GM15510 (cell line): ENCODE measurements around the gene PLCD3.

Experiments
- POLR2A ChIP-seq: IDR thresholded peaks from 3 replicates; pipeline ENCODE4 v1.6.1; 2011; ENCODE audit warnings: borderline replicate concordance; ENCODE audit not compliant: insufficient read length; ENCODE audit errors: extremely low read depth

PLCD3 gene

DNA sequence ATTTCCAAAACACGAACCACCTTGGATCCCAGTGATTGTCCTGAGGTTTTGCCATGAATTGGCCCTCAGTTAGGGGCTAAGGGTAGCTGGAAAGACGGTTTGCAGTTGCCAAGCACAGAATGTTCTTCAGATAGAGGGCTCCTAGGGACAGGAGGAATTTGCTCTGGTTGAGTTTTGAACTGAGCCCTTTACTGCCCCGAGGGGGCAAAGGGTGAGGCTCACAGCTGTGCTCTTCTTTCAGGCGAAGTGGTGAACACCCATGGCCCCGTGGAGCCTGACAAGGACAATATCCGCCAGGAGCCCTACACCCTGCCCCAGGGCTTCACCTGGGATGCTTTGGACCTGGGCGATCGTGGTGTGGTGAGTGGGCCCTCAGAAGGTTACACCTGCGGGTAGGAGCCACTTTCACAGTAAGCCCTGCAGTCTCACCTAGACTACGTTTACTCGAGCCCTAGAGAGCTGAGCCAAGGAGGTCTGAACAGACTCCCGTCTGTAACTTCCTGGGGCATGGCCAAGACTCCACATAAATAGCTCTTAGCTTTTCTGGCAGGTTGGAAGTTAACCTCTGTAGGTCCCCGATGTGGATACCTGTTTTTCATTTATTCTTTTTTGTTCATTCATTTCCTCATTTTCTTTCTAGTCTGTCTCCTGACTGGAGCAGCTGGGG lies 38.7 kb downstream of the PLCD3 start:
- TF ChIP-seq POLR2A = no peak

DNA sequence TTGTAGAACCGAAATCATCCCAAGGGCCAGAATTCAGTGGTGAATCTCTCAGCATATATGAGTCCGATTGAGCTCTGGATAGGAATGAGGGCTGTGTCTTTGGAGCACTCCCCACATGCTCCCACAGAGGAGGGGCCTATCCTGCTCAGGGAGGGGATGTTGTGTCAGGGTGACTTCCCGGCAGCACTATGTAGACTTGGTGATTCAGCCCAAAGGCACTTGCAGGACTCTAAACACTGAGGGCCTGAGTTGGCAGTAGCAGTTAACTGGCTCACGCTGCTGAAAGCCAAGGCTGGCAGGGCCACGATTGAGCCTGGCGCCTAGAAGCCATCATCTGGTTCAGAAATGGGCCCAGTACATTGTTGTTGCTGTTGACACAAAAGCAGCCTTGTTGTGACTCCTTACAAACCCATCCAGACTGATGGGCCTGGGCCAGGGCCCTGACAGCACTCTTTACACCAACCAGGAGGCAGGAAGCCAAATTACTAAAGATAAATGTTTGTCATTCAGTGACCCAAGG lies 39.3 kb downstream of the PLCD3 start:
- no peak for TF ChIP-seq POLR2A

DNA sequence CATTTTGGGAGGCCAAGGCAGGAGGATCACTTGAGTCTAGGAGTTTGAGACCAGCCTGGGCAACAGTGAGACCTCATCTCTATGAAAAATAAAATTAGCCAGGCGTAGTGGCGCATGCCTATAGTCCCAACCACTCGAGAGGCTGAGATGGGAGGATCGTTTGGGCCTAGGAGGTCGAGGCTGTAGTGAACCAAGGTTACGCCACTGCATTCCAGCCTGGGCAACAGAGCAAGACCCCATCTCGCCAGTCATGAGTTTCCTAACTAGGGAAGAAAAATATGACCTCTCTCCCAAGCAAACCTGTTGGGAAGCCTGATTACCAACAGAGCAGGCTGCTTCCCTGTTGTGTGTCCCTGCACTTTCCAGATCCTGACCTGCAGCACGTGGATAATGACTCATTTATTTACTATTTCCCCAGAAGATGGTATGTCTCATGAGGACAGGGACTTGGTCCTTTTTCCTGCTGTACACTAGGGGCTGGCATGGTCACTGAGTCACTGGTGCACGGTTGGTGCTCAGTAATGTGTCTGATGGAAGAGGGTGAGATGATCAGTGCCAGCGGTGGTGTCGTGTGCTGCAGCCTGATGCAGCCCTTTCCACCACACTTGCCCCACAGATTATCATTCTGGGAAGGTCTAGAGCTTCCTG lies 40.4 kb downstream of the PLCD3 start:
- no peak for TF ChIP-seq POLR2A

DNA sequence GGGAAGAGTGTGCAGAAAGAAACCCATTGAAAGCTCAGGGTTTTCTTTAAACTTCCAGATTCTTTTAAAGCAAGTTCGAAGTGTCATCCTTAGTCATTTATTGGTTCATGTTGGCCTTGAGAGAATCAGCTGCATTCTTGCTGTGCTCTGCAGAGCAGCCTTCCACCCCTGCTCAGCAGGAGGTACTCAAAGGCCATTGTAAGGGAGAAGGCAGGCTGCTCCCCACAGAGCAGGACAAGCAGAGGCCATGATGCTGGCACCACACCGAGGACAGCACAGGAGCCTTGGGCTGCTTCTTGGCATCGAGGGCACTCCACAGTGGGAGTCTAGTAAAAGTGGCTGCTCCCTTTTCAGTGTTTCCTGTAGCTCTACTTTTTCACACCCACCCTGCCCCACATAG lies 41.6 kb downstream of the PLCD3 start:
- TF ChIP-seq POLR2A = no peak

DNA sequence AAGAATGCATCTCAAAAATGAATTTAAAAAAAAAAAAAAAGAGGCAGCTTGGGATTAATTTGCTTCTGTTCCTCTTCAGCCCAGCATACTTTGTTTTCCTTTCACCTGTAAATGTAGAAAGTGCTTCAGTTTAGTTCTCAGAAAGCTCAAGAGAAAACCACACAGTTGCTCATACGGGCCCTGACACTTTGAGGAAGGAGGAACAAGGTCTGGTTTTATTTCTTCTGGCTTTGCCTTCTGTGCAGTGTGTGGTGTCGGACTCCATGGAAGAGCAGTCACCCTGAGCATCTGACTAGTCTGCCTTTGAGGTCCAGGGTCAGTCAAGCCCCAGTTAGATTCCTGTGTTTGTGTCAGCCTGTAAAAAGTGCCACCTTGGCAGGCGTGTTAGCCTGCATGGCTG lies 43.6 kb downstream of the PLCD3 start:
- TF ChIP-seq POLR2A = no peak

DNA sequence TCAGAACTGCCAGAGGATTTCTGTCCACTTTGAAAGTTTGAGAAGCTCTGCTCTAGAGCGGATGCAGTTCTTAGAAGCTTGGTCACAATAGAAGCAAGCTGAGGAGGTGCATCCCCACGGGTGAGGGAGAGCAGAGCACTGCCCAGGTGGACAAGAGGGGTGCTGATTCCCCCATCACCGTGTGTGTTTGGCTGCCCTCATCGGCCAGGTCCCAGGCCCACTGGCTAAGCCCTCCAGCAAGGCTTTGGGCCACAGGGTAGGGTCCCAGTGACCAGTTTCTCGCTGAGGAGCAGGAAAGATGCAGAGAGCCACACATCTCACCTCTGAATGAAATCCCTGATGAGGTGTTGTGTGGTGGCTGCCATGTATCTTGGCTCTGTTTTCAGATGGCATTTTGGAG lies 44.3 kb downstream of the PLCD3 start:
- TF ChIP-seq POLR2A = no peak

DNA sequence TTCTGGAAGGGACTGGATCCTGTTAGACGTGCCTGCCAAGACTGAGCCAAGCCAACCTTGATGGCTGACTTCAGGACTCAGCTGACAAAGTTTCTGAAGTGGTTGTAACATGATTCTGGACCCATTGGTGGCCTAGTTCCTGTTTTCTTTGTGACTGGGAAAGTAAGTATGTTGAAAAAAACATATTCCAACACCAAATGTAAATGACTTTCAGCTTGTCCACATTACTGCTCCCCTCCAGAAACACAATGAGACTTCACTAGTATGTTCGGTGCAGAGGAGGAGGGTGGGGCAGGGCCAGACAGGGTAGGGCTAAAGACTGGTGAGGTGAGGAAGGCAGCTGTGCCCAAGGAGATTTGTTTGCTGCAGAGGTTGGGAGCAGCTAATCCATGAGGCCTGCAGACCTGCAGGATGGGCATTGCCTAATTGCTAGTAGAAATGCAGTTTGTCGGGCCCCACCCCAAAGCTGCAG lies 44.8 kb downstream of the PLCD3 start:
- TF ChIP-seq POLR2A = no peak

DNA sequence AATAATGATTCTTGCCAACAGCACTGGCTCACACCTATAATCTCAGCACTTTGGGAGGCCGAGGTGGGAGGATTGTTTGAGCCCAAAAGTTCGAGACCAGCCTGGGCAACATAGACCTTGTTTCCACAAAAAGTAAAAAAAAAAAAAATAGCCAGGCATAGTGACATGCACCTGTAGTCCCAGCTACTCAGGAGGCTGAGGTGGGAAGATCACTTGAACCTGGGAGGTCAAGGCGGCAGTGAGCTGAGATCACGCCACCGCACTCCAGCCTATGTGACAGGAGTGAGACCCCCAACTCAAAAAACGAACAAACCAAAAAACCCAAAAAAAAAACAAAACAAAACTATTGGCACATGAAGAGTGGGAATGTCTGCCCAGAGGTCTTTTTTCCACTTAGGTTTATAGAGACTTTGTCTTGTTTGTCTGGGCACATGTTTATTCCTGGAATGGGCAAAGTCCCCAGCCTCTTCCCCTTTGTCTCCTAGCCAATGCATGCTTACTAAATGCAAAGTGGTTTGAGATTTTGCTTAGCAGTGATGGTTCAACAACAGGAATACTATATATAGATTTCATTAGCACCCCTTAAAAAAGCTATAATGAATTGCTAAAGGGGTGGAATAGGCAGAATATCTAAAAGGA lies 45.3 kb downstream of the PLCD3 start:
- no peak for TF ChIP-seq POLR2A

DNA sequence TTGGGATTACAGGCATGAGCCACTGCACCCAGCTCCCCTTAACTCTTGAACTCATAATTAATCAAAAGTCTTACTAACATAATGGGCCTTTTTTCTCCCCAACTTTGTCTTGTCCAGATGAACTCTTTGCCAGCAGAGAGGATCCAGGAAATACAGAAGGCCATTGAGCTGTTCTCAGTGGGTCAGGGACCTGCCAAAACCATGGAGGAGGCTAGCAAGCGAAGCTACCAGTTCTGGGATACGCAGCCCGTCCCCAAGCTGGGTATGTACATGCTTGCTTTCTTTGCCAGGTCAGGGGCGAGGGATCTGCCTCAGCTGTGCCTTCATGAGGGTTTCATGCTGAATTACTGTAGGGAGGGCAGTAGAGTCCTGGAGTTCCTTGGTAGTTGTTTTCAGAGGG lies 45.9 kb downstream of the PLCD3 start:
- TF ChIP-seq POLR2A = no peak

DNA sequence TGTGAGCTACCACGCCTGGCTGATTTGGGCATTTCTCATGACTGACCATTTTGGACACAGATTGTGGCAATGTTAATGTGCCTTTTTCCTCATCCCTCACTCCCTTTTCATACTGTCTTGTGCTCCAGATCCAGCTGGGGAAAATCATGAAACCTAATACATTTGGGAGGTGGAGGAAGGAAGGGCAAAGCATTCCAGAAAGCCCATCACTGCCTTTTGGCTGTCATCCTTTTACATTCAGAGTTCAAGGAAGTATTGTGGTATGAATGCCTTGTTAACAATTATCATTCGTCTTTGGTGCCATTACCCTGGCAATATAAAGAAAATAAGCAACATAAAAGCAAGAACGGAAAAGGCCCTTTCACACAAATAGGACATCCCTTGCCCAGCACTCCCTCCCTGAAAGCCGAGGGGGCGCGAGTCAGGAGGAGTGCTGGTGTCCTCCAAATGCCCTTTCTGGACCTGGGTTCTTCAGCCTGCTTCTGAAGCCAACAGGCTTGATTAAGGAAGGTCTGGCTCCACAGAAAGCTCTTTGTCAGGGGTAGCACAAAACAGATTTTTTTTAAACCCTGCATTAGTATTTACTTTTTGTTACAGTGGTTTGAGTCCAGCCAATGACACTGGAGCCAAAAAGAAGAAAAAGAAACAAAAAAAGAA lies 51.1 kb downstream of the PLCD3 start:
- TF ChIP-seq POLR2A = no peak

DNA sequence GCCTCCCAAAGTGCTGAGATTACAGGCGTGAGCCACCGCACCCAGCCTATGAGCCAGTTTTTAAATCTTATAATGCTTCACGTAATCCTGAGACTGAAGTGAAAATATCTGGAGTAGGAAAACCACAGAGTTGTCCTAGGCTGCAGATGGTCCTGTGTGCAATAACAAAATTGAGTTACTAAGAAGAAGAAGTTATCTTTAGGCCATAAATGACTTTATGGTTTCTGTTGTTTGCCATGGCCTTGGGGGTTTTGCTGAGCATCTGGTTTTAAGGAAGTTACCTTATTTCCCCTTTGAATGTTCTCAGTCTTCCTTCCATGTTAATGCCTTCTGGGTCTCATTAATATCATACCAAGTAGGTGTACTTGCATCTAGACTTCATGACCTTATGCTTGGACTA lies 54.7 kb downstream of the PLCD3 start:
- no peak for TF ChIP-seq POLR2A

DNA sequence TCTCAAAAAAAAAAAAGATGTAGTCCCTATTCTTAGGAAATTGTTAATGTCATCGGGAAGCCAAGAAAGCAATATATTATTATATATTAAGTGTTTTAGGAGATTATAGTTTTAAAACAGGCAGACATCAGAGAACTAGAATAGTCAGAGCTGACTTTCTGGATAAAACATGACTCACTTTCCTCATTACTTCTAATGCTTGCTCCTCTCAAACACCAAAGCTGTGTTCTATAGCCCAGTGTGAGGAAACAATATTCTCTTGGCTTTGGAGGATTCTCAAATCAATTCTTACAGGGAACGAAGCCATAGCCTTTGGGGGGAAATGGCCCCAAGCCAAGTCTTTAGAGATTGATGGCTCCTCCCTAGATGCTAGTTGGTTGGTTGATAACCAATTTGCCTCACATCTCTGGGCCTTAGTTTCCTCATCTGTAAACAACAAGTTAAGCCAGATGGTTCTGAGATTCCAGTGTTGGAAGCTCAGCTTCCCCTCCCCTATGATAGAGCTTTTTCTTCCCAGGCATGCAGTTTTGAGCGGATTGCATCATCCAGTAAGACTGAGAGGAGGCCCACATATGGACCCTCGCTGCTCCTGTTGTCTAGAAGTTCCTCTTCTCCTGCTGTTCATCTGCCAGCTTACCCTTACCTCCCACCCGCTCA lies 58.8 kb downstream of the PLCD3 start:
- no peak for TF ChIP-seq POLR2A

DNA sequence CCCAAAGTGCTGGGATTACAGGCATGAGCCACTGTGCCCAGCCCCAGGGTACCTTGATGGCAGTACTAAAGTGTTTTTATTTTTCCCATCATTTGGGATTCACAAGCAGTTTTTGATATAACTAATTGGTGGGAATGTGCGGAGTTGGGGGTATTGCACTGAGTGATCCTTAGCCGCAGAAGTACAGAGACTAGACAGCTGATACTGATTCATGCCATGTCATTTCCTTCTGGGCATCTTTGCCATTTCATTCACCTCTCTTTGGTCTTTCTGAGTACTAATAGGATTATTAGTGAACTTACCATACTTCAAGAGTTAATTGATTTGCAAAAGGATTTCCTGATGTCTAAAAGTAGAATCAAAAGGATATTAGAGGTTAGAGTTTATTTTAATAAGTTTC lies 61.5 kb downstream of the PLCD3 start:
- no peak for TF ChIP-seq POLR2A

DNA sequence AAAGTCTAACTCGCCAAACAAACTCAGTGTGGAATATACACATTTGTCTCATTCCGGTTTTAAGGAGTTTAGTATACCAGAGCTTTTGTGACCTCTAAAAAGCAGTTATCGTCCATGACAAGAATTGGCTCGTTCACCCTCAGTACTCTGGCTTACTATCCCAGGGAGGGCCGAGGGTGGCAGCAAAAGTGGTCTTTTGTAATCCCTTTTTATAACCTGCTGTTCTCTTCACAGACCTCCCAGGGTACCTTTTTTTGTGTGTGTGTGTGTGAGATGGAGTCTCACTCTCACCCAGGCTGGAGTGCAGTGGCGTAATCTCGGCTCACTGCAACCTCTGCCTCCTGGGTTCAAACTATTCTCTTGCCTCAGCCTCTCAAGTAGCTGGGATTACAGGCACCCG lies 62.3 kb downstream of the PLCD3 start:
- TF ChIP-seq POLR2A = no peak

DNA sequence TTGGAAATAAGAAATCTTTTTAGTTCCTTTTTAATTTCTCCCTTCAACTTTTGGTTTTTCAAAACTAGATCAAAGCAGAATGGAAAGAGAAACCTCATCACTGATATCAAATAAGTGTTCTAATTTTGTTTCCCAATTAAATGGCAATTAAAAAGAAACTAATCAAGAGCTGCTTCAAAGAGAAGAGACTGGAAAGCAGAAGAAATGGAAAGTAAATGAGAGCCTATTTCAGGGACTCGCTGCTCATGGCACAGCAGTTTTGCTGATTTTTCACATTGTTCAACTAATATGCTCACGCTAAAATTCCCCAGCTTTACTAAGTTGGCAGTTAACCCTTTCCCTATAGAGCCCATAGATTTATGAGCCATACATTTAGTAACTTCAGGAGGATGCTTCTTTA lies 64.7 kb downstream of the PLCD3 start:
- no peak for TF ChIP-seq POLR2A
